ENCODE measurements around the gene TOM1L2. TPM values are rescaled to one million over a fixed set of nuclear protein-coding genes. Genes with fewer than 3 reads are reported as not detected.
"Not testable (repeated sequence)": the region's sequence is repeated elsewhere in the genome, so short reads cannot be mapped to it uniquely, and the experiment has no call there.

The TOM1L2 gene
- total RNA-seq, 4 donors from 2014 or later: 55.5 to 118 (median 73.3) TPM

DNA sequence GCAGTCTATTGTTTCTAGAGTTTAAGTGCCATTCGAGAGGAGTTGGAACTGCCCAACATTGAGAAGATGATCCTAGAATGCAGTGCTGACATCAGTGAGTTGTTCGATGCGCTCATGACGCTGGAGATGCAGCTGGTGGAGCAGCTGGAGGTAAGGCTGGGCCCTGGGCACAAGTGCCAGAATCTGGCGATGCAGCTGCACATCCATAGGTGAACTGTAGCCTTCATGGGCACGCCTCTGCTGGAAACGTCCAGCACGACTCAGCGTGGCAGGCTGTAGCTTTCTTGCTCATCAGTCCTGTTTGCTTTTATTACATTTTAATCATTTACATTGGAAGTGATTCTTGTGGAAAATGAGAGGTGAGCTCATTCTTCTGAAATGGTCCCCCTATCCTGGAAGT, 32.1 kb upstream of the TOM1L2 start:
- no peaks in the 10 kb centered on the region for H3K27me3 ChIP-seq
- intact Hi-C loops (cut with DNase I): no loop called here
- H3K27ac ChIP-seq: no peak overlapping the region
- H3K4me3 ChIP-seq: no peak overlapping the region
- TF ChIP-seq CTCF (IDR thresholded peaks at IDR 0.05) (no peak), POLR2A (IDR thresholded peaks at IDR 0.05) (no peak)
- DNase-seq: no peak
- H3K36me3 ChIP-seq: peaks cover 0 to 30% (median 3%) of the 10 kb centered on the region in 3 donors
- no peaks in the 10 kb centered on the region for H3K4me1 ChIP-seq
- H3K9me3 ChIP-seq: no peaks in the 10 kb centered on the region
- 53 to 77% methylated on average over 6 to 9 of the region's 9 CpGs for WGBS, 2 donors

DNA sequence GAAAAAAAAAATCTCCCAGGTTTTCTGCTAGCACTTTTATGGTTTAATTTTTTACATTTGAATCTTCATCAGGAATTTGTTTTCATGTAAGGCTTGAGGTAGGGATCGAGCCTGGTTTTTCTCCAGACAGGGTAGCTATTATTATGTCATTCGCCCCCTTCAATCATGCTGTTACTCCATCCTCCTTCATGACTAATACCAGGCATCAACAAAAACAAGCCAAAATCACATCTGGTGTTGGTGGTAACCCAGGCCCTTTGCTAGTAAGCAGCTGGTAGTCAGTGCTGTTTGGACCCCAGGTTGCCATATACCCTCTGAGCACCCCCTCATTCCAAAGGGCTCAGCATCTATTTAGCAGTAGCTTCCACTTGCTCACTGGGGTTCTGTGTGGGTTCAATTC, 30.0 kb upstream of the TOM1L2 start:
- Histone ChIP-seq H3K27me3 (no peaks in the 10 kb centered on the region), H3K4me3 (no peak overlapping the region), H3K36me3 (peaks cover 0 to 10% (median 3%) of the 10 kb centered on the region in 3 donors), H3K27ac (no peak overlapping the region), H3K9me3 (no peaks in the 10 kb centered on the region), H3K4me1 (no peaks in the 10 kb centered on the region)
- 87 to 89% methylated on average over 2 of the region's 2 CpGs for WGBS, 2 donors
- no peak for TF ChIP-seq POLR2A (IDR thresholded peaks at IDR 0.05)
- no peak for TF ChIP-seq CTCF (IDR thresholded peaks at IDR 0.05)
- intact Hi-C loops (cut with DNase I): no loop called here
- no peak for DNase-seq

GRCh38 chr17:18000030-18000408, 27.8 kb upstream of the TOM1L2 start:
- H3K4me1 ChIP-seq: peaks cover 0 to 3% (median 0%) of the 10 kb centered on the region in 3 donors
- H3K27ac ChIP-seq: no peak overlapping the region
- DNase-seq: no peak
- no peak overlapping the region for H3K4me3 ChIP-seq
- no peak for TF ChIP-seq POLR2A (IDR thresholded peaks at IDR 0.05)
- TF ChIP-seq CTCF (IDR thresholded peaks at IDR 0.05): no peak
- H3K9me3 ChIP-seq: no peaks in the 10 kb centered on the region
- WGBS, 2 donors: 70 to 83% methylated on average over 6 to 8 of the region's 8 CpGs
- H3K36me3 ChIP-seq: no peaks in the 10 kb centered on the region
- intact Hi-C loops (cut with DNase I): no loop called here
- no peaks in the 10 kb centered on the region for H3K27me3 ChIP-seq

GRCh38 chr17:17999364-18000029, 27.3 kb upstream of the TOM1L2 start:
- TF ChIP-seq CTCF (IDR thresholded peaks at IDR 0.05) (no peak), POLR2A (IDR thresholded peaks at IDR 0.05) (no peak)
- Histone ChIP-seq H3K9me3 (no peaks in the 10 kb centered on the region), H3K4me1 (peaks cover 0 to 8% (median 0%) of the 10 kb centered on the region in 3 donors), H3K27me3 (no peaks in the 10 kb centered on the region), H3K4me3 (no peak overlapping the region), H3K36me3 (no peaks in the 10 kb centered on the region), H3K27ac (no peak overlapping the region)
- intact Hi-C loops (cut with DNase I): no loop called here
- no peak for DNase-seq
- WGBS, 2 donors: 73 to 77% methylated on average over 8 to 9 of the region's 9 CpGs

- H3K27me3 ChIP-seq: no peaks in the 10 kb centered on the region
- no peak for TF ChIP-seq CTCF (IDR thresholded peaks at IDR 0.05)
- no peak for TF ChIP-seq POLR2A (IDR thresholded peaks at IDR 0.05)
- H3K4me1 ChIP-seq: peaks cover 0 to 14% (median 0%) of the 10 kb centered on the region in 3 donors
- no peak overlapping the region for H3K27ac ChIP-seq
- H3K36me3 ChIP-seq: no peaks in the 10 kb centered on the region
- no peak for DNase-seq
- intact Hi-C loops (cut with DNase I): no loop called here
- H3K4me3 ChIP-seq: no peak overlapping the region
- 69 to 100% methylated on average over 1 to 3 of the region's 8 CpGs for WGBS, 2 donors
- no peaks in the 10 kb centered on the region for H3K9me3 ChIP-seq
Observed at GRCh38 chr17:17998934-17999333, 26.7 kb upstream of the TOM1L2 start.

GRCh38 chr17:17995887-17996286, 23.7 kb upstream of the TOM1L2 start:
- DNase-seq, H3K27ac ChIP-seq, H3K9me3 ChIP-seq: not testable (repeated sequence)

More at GRCh38 chr17:17995887-17996286, 23.7 kb upstream of the TOM1L2 start:
- H3K36me3 ChIP-seq; H3K4me3 ChIP-seq; intact Hi-C loops (cut with DNase I); H3K27me3 ChIP-seq: not testable (repeated sequence)
- WGBS, 2 donors: 92 to 98% methylated on average over 7 to 8 of the region's 8 CpGs
- peaks cover 0 to 21% (median 0%) of the 10 kb centered on the region in 3 donors for H3K4me1 ChIP-seq
